ENCODE data around the gene RAB8B.
"Not testable (repeated sequence)": the region's sequence is repeated elsewhere in the genome, so short reads cannot be mapped to it uniquely, and the experiment has no call there.

The RAB8B gene

GRCh38 chr15:63210151-63211091, 21.0 kb downstream of the RAB8B start:
- DNase-seq, result peak; percentile 49

- DNase-seq, result no peak
These were observed 21.7 kb downstream of the RAB8B start for GRCh38 chr15:63211092-63211490.

GRCh38 chr15:63211549-63211948, 22.1 kb downstream of the RAB8B start:
- DNase-seq, result no peak

GRCh38 chr15:63212050-63213004, 22.9 kb downstream of the RAB8B start:
- peak; percentile 91 for DNase-seq

GRCh38 chr15:63218100-63218808, 28.8 kb downstream of the RAB8B start:
- DNase-seq, result peak; percentile 68

GRCh38 chr15:63219196-63219710, 29.8 kb downstream of the RAB8B start:
- DNase-seq, result no peak

GRCh38 chr15:63221346-63221745, 31.9 kb downstream of the RAB8B start:
- no peak for DNase-seq

GRCh38 chr15:63223463-63223862, 34.1 kb downstream of the RAB8B start:
- no peak for DNase-seq

- DNase-seq, result no peak
These were observed 36.0 kb downstream of the RAB8B start for GRCh38 chr15:63225381-63225780.

GRCh38 chr15:63226155-63226883, 36.9 kb downstream of the RAB8B start:
- no peak for DNase-seq

- no peak for DNase-seq
These were observed 37.6 kb downstream of the RAB8B start for GRCh38 chr15:63226966-63227401.

- no peak for DNase-seq
These were observed 38.3 kb downstream of the RAB8B start for GRCh38 chr15:63227689-63228088.

GRCh38 chr15:63231206-63231605, 41.8 kb downstream of the RAB8B start:
- no peak for DNase-seq

GRCh38 chr15:63231706-63232105, 42.3 kb downstream of the RAB8B start:
- DNase-seq, result no peak

- DNase-seq, result no peak
These were observed 43.0 kb downstream of the RAB8B start for GRCh38 chr15:63232405-63232804.

GRCh38 chr15:63232943-63233342, 43.5 kb downstream of the RAB8B start:
- DNase-seq, result no peak

GRCh38 chr15:63233667-63234423, 44.4 kb downstream of the RAB8B start:
- DNase-seq, result peak; percentile 87

- peak; percentile 61 for DNase-seq
These were observed 45.1 kb downstream of the RAB8B start for GRCh38 chr15:63234451-63234870.

GRCh38 chr15:63236272-63236671, 46.9 kb downstream of the RAB8B start:
- DNase-seq, result peak; percentile 96

GRCh38 chr15:63237086-63237485, 47.7 kb downstream of the RAB8B start:
- DNase-seq, result not testable (repeated sequence)

- no peak for DNase-seq
These were observed 48.8 kb downstream of the RAB8B start for GRCh38 chr15:63238171-63238570.

Data from fibroblast of skin of right biceps (primary cell).